ENCODE data around the gene TUBA3C. TPM values are rescaled to one million over a fixed set of nuclear protein-coding genes. Genes with fewer than 3 reads are reported as not detected.
A peak's percentile ranks its signal among the peaks of the same experiment; 100 is the strongest.

TUBA3C gene
- total and polyA plus RNA-seq, 10 donors, result not detected

- 69 to 86% (median 76%) methylated on average over 7 to 10 of the region's 10 CpGs for WGBS, 5 donors
- peak overlapping the region in 3 of 8 donors; percentile 3 to 51 (median 36) for H3K27ac ChIP-seq
- no peak for TF ChIP-seq CTCF (IDR thresholded peaks at IDR 0.05 in 8 of 11, conservative IDR thresholded peaks at IDR 0.05 in 3 of 11)
- no peak for TF ChIP-seq POLR2AphosphoS5 (IDR thresholded peaks at IDR 0.05)
- TF ChIP-seq POLR2A (IDR thresholded peaks at IDR 0.05), result no peak
- H3K4me3 ChIP-seq, result no peak overlapping the region
- no peaks in the 10 kb centered on the region for H3K27me3 ChIP-seq (replicated peaks in 1 of 7)
- peaks cover 0 to 11% (median 0%) of the 10 kb centered on the region in 6 donors for H3K4me1 ChIP-seq
- DNase-seq, result no peak
- H3K9me3 ChIP-seq, result peaks cover 3 to 50% (median 14%) of the 10 kb centered on the region in 8 donors
- intact Hi-C loops (cut with DNase I; ENCODE audit: low total_unique reads), result no loop called here
- no peaks in the 10 kb centered on the region for H3K36me3 ChIP-seq
Measured at GRCh38 chr13:19150226-19150625, 31.4 kb downstream of the TUBA3C start.

- no peak overlapping the region for H3K27ac ChIP-seq
- no peaks in the 10 kb centered on the region for H3K27me3 ChIP-seq (replicated peaks in 1 of 7)
- intact Hi-C loops (cut with DNase I; ENCODE audit: low total_unique reads), result no loop called here
- H3K36me3 ChIP-seq, result no peaks in the 10 kb centered on the region
- H3K4me1 ChIP-seq, result peaks cover 0 to 11% (median 0%) of the 10 kb centered on the region in 6 donors
- no peak overlapping the region for H3K4me3 ChIP-seq
- no peak for DNase-seq
- TF ChIP-seq CTCF (IDR thresholded peaks at IDR 0.05 in 8 of 11, conservative IDR thresholded peaks at IDR 0.05 in 3 of 11), result no peak
- no peak for TF ChIP-seq POLR2AphosphoS5 (IDR thresholded peaks at IDR 0.05)
- TF ChIP-seq POLR2A (IDR thresholded peaks at IDR 0.05), result no peak
- H3K9me3 ChIP-seq, result peaks cover 3 to 46% (median 14%) of the 10 kb centered on the region in 8 donors
Measured at GRCh38 chr13:19148561-19148960, 33.1 kb downstream of the TUBA3C start.

Small RNA genes lying within 50 kb of the gene (small RNA-seq; reads per million reads assigned to genes)
- 0 reads per million in 4 donors for gene AL139327.4
